Tibial nerve (tissue), 4 donors: ENCODE measurements around the gene KRT80. TPM values are rescaled to one million over a fixed set of nuclear protein-coding genes. Genes with fewer than 3 reads are reported as not detected.

ENCODE experiments used
- DNase-seq, 2 donors: peaks; one replicate each; pipeline ENCODE4 v3.0.0-alpha.2; 2019; ENCODE audit warnings: low spot score in 2 of 2
- H3K27ac ChIP-seq, 4 donors: fragments of 200-600 bp; sonication (generic) in 3 of 4; one replicate each; pipeline ENCODE4 v1.5.1; 2017 to 2019; ENCODE audit warnings: mild to moderate bottlenecking in 1 of 4
- H3K27me3 ChIP-seq, 2 donors: fragments of 200-600 bp; sonication (generic) in 1 of 2; one replicate each; pipeline versions ENCODE4 v1.5.1 to v1.6.0; 2017 to 2019
- H3K36me3 ChIP-seq, 3 donors: fragments of 200-600 bp; sonication (generic); one replicate each; pipeline ENCODE4 v1.5.1; 2018 to 2019
- H3K4me1 ChIP-seq, 4 donors: fragments of 200-600 bp; sonication (generic) in 3 of 4; one replicate each; pipeline ENCODE4 v1.5.1; 2017 to 2019
- H3K4me3 ChIP-seq, 4 donors: fragments of 200-600 bp; sonication (generic) in 3 of 4; one replicate each; pipeline ENCODE4 v1.5.1; 2017 to 2019; ENCODE audit warnings: mild to moderate bottlenecking in 1 of 4, moderate library complexity in 1 of 4
- H3K9me3 ChIP-seq, 4 donors: fragments of 200-600 bp; sonication (generic) in 3 of 4; one replicate each; pipeline ENCODE4 v1.5.1; 2017 to 2019
- CTCF ChIP-seq, 5 experiments: fragments of 200-600 bp in 3 of 5; fragments of 450-650 bp in 2 of 5; sonication (generic) in 3 of 5; IDR thresholded peaks; one replicate each; pipeline ENCODE4 v1.5.1; 2016 to 2019; ENCODE audit warnings: antibody characterized with exemption in 5 of 5, mild to moderate bottlenecking in 3 of 5, moderate library complexity in 2 of 5
- EP300 ChIP-seq, 2 donors: sonication (generic); formaldehyde crosslinking; IDR thresholded peaks; one replicate each; pipeline ENCODE4 v1.6.1; 2017; ENCODE audit warnings: antibody characterized with exemption in 2 of 2, mild to moderate bottlenecking in 1 of 2
- POLR2A ChIP-seq, 2 donors: fragments of 450-650 bp; IDR thresholded peaks; one replicate each; pipeline ENCODE4 v1.6.1; 2017; ENCODE audit warnings: antibody characterized with exemption in 2 of 2, mild to moderate bottlenecking in 2 of 2, moderate library complexity in 2 of 2
- WGBS, 2 donors: methylation state at CpG; one replicate each; pipeline ENCODE4 v1.1.5; 2018; 5-methylcytosine and 5-hydroxymethylcytosine counted together
- total RNA-seq, 4 donors: library from RNA; depleted of rRNA; stranded (reverse); fragments of >200 nt; gene quantifications; one replicate each; pipeline ENCODE4 v1.1.0, GENCODE V29; 2016

KRT80 gene
- total RNA-seq, 4 donors from 2014 or later: not detected

GRCh38 chr12:52234223-52234810 lies 42.5 kb upstream of the KRT80 start:
- peaks cover 0 to 30% of the 10 kb centered on the region in 2 donors for H3K27me3 ChIP-seq
- TF ChIP-seq POLR2A (IDR thresholded peaks at IDR 0.05) (no peak), CTCF (IDR thresholded peaks at IDR 0.05) (no peak), EP300 (IDR thresholded peaks at IDR 0.05) (no peak)
- H3K36me3 ChIP-seq: no peaks in the 10 kb centered on the region
- peaks cover 0 to 31% (median 2%) of the 10 kb centered on the region in 4 donors for H3K4me1 ChIP-seq
- H3K4me3 ChIP-seq: no peak overlapping the region
- no peak overlapping the region for H3K27ac ChIP-seq
- no peaks in the 10 kb centered on the region for H3K9me3 ChIP-seq
- DNase-seq: no peak
- 85 to 91% methylated on average over 8 to 10 of the region's 10 CpGs for WGBS, 2 donors

GRCh38 chr12:52233462-52234207 lies 41.8 kb upstream of the KRT80 start:
- H3K4me3 ChIP-seq: peak overlapping the region in 1 of 4 donors; percentile 11
- 13 to 31% methylated on average over 20 to 28 of the region's 40 CpGs for WGBS, 2 donors
- H3K4me1 ChIP-seq: peaks cover 0 to 31% (median 2%) of the 10 kb centered on the region in 4 donors
- DNase-seq: no peak
- H3K9me3 ChIP-seq: no peaks in the 10 kb centered on the region
- no peaks in the 10 kb centered on the region for H3K36me3 ChIP-seq
- TF ChIP-seq CTCF (IDR thresholded peaks at IDR 0.05): no peak
- no peak for TF ChIP-seq POLR2A (IDR thresholded peaks at IDR 0.05)
- TF ChIP-seq EP300 (IDR thresholded peaks at IDR 0.05): no peak
- H3K27ac ChIP-seq: no peak overlapping the region
- H3K27me3 ChIP-seq: peaks cover 0 to 33% of the 10 kb centered on the region in 2 donors

GRCh38 chr12:52232674-52233461 lies 41.1 kb upstream of the KRT80 start, which contains the start of gene KRT7:
Gene KRT7, plus strand, starts transcription at chr12:52233243. Its CDS starts 54 bp downstream, at chr12:52233297.
- peaks cover 0 to 31% (median 2%) of the 10 kb centered on the region in 4 donors for H3K4me1 ChIP-seq
- no peaks in the 10 kb centered on the region for H3K9me3 ChIP-seq
- no peak for DNase-seq
- no peaks in the 10 kb centered on the region for H3K36me3 ChIP-seq
- H3K27me3 ChIP-seq: peaks cover 0 to 36% of the 10 kb centered on the region in 2 donors
- TF ChIP-seq POLR2A (IDR thresholded peaks at IDR 0.05) (no peak), CTCF (IDR thresholded peaks at IDR 0.05) (no peak), EP300 (IDR thresholded peaks at IDR 0.05) (no peak)
- H3K4me3 ChIP-seq: peak within 1 kb of the TSS in 1 of 4 donors; percentile 11
- 9 to 13% methylated on average over 8 to 54 of the region's 58 CpGs for WGBS, 2 donors
- H3K27ac ChIP-seq: no peak within 1 kb of the TSS

- no peak for DNase-seq
- no peaks in the 10 kb centered on the region for H3K36me3 ChIP-seq
- TF ChIP-seq EP300 (IDR thresholded peaks at IDR 0.05) (no peak), POLR2A (IDR thresholded peaks at IDR 0.05) (no peak), CTCF (IDR thresholded peaks at IDR 0.05) (no peak)
- H3K27ac ChIP-seq: no peak overlapping the region
- 51 to 58% methylated on average over 12 of the region's 12 CpGs for WGBS, 2 donors
- no peak overlapping the region for H3K4me3 ChIP-seq
- H3K4me1 ChIP-seq: peaks cover 0 to 31% (median 2%) of the 10 kb centered on the region in 4 donors
- H3K9me3 ChIP-seq: no peaks in the 10 kb centered on the region
- H3K27me3 ChIP-seq: peaks cover 0 to 36% of the 10 kb centered on the region in 2 donors
Observed at GRCh38 chr12:52232203-52232673, 40.4 kb upstream of the KRT80 start.
